Ectodermal cell (in vitro differentiated cells): Measurements from ENCODE around the gene GNPAT.
"Not testable (repeated sequence)": the region's sequence is repeated elsewhere in the genome, so short reads cannot be mapped to it uniquely, and the experiment has no call there.

Source experiments
- H3K27ac ChIP-seq: 2 replicates; pipeline ENCODE4 v1.7.0; 2013; ENCODE audit warnings: mild to moderate bottlenecking, low read depth, low read length; ENCODE audit not compliant: insufficient read depth, poor library complexity, severe bottlenecking
- H3K27me3 ChIP-seq: 2 replicates; pipeline ENCODE4 v1.7.0; 2013; ENCODE audit warnings: mild to moderate bottlenecking, low read length; ENCODE audit not compliant: insufficient read depth, control insufficient read depth, poor library complexity, severe bottlenecking
- H3K36me3 ChIP-seq: one replicate; pipeline ENCODE4 v1.7.0; 2013; ENCODE audit warnings: low read length; ENCODE audit not compliant: control insufficient read depth, insufficient read depth
- H3K4me1 ChIP-seq: one replicate; pipeline ENCODE4 v1.7.0; 2013; ENCODE audit warnings: low read length; ENCODE audit not compliant: control insufficient read depth, insufficient read depth
- H3K4me3 ChIP-seq: 2 replicates; pipeline ENCODE4 v1.7.0; 2013; ENCODE audit warnings: low read depth, low read length, control low read depth; ENCODE audit not compliant: insufficient read depth
- H3K9me3 ChIP-seq: 2 replicates; pipeline ENCODE4 v1.7.0; 2013; ENCODE audit warnings: mild to moderate bottlenecking, low read length, moderate library complexity; ENCODE audit not compliant: control insufficient read depth
- WGBS, 2 experiments: methylation state at CpG; one replicate each; pipeline ENCODE4 v1.1.7; 2013; ENCODE audit warnings: missing lambda C conversion rate in 2 of 2; 5-methylcytosine and 5-hydroxymethylcytosine counted together

The GNPAT gene

DNA sequence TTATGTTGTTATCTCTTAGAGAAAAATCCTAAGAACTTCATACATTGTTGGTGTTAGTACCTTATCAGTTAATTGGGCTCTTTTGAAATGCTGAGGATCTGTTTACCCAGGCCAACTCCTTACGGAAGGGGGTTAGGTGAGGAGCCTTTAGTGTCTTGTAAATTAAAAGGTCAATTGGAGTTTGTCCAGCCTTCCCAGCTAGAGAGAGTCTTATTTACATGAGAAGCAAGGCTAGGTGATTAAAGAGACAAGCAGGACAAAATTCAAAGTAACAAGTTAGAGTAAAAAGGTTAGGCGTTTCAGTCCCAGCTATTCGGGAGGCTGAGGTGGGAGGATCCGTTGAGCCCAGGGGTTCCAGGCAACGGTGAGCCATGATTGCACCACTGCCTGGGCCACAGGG, 28.7 kb upstream of the GNPAT start:
- H3K9me3 ChIP-seq, H3K27ac ChIP-seq, H3K4me1 ChIP-seq, H3K4me3 ChIP-seq, H3K36me3 ChIP-seq: not testable (repeated sequence)
- WGBS, 2 experiments: 22 to 25% methylated on average over 5 of the region's 5 CpGs
- peaks cover 43% of the 10 kb centered on the region for H3K27me3 ChIP-seq

DNA sequence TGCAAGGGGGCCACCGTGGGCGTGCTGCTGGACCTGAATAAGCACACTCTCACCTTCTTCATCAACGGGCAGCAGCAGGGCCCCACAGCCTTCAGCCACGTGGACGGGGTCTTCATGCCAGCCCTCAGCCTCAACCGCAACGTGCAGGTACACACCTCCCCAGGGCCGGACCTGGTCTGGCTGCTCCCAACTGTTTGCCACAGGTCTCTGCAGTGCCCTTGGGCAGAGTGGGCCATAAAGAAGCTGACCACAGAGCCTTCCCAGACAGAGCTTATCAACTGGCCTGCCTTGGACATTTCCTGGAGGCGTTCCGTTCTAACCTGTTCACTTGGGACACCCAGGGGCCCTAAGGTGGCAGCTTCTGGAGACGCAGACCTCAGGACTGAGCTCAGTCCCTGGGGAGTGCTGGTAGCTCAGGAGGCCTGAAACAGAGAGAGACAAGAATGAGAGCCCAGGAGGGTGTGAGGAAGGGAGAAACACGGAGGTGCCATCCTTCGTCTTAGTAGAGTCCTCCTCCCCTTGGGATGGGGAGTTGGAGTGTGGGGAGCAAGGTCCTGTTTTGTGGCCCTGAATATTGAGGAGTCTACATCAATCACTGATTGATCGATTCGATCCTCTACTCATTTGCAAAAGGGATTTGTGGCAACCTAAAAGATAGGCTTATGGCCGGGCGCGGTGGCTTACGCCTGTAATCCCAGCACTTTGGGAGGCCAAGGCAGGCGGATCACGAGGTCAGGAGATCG, 27.0 kb upstream of the GNPAT start:
- Histone ChIP-seq H3K27ac (no peak overlapping the region), H3K27me3 (peaks cover 43% of the 10 kb centered on the region), H3K4me1 (no peaks in the 10 kb centered on the region), H3K9me3 (no peaks in the 10 kb centered on the region), H3K4me3 (no peak overlapping the region), H3K36me3 (no peaks in the 10 kb centered on the region)
- WGBS, 2 experiments: 93% methylated on average over 19 to 22 of the region's 22 CpGs

DNA sequence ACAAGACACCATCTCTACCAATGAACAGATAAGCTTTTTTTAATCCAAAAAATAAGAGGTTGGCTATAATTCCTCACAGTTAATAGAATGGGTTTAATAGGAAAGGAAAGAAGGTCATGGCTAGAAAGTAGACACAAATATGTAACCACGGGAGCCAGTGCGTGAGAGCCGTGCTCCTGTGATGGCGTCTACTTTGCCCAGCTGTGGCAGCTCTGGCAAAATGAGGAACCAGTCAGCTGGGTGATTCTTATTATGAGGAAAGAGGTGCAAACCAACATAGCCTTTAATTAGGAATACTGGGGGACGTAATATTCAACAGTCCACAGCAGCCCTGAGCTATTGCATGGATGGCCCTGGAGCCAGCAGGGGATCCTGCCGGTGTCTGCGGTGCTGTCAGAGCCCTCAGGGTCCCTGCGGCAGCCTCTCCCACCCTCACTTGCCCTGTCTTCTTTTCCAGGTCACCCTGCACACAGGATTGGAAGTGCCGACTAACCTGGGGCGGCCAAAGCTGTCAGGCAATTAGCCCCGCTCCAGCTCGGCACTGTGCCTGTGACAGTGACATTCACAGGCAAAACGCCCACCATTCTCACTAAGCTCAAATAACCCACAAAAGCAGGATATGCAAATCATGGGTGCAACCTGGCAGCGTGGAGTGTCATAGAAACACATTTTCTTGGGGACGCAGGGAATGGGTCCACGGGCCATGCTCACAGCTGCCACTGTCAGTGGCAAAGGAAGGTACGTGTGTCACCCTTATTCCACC, 25.9 kb upstream of the GNPAT start:
- 76 to 81% methylated on average over 17 of the region's 17 CpGs for WGBS, 2 experiments
- no peaks in the 10 kb centered on the region for H3K9me3 ChIP-seq

DNA sequence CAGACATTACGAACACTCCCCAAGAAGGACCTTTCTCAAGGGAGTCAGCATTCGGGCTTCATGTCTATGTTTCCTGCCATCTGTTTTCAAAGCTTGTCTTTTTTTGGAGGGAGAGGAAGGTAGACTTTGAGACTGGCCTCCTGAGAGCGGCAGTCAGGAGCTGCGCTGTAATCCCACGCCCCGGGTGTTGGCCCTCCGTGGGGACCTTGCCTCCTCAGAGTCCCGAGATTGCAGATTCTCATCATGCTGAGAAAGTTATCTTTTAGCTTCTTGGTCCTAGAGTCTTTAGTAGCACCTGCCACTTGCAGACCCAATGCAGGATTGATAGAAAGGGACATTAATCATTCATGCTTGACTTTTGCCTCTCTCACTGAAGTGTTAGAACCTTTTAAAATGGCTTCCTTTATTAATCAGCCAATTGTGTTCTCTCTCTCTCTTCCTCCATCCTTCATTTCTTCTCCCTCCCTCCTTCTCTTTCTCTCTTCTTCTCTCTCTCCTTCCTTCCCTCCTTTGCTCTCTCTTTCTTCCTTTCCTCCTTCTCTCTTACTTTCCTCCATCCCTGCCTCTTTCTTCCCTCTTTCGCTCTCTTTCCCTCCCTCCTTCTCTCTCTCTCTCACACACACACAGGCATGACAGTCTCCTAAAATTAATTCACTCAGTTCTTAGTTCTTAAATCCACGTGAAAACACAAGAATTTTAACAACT, 25.2 kb upstream of the GNPAT start:
- Histone ChIP-seq H3K27me3 (peaks cover 43% of the 10 kb centered on the region), H3K27ac (no peak overlapping the region), H3K4me1 (no peaks in the 10 kb centered on the region), H3K36me3 (no peaks in the 10 kb centered on the region), H3K9me3 (no peaks in the 10 kb centered on the region), H3K4me3 (no peak overlapping the region)
- 79 to 81% methylated on average over 10 of the region's 10 CpGs for WGBS, 2 experiments

More for the DNA sequence above, 25.9 kb upstream of the GNPAT start:
- H3K27me3 ChIP-seq: peaks cover 43% of the 10 kb centered on the region
- H3K36me3 ChIP-seq: no peaks in the 10 kb centered on the region
- H3K27ac ChIP-seq: no peak overlapping the region
- H3K4me1 ChIP-seq: no peaks in the 10 kb centered on the region
- no peak overlapping the region for H3K4me3 ChIP-seq

DNA sequence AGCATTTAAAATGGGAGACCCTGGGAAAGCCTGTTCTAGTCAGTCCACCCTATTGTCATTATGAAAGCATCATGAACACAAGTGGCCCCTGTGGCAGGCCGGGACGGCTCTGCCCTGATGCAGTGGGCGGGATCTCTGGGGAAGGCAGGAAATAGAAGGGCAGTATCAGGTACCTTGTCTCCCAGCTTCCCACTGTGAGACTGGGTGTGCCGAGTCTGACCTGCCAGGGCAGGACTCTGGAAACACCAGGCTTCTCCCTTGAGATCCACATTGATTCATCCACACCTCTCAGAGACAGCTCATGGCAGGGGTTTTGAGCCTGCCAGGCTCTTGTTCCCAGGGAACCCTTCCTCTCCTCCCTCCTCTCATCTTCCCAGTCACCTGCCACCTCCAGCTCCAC, 24.5 kb upstream of the GNPAT start:
- peaks cover 40% of the 10 kb centered on the region for H3K27me3 ChIP-seq
- no peaks in the 10 kb centered on the region for H3K9me3 ChIP-seq
- H3K4me3 ChIP-seq: no peak overlapping the region
- no peaks in the 10 kb centered on the region for H3K4me1 ChIP-seq
- H3K27ac ChIP-seq: no peak overlapping the region
- 40 to 53% methylated on average over 4 of the region's 4 CpGs for WGBS, 2 experiments
- H3K36me3 ChIP-seq: no peaks in the 10 kb centered on the region

DNA sequence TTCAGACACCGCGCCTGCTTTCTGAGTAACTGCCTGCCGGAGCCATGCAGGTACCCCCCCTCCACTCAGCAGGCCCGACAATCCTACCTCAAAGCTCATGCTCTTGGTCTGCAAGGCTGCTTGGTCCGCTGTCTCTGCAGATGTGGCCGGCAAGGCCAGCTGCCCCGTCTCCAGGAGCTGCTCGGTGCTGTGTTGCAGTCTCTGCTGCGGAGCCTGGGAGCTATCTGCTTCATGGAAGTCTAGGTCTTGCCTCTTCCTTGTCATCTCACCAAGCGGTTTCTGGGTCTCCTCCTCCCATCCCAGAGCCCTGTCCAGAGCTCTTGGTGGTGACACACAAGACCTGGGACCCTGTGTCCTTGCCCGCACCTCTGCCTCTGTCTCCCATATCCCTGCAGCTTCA, 24.0 kb upstream of the GNPAT start:
- Histone ChIP-seq H3K4me1 (no peaks in the 10 kb centered on the region), H3K4me3 (no peak overlapping the region), H3K9me3 (no peaks in the 10 kb centered on the region), H3K27ac (no peak overlapping the region), H3K27me3 (peaks cover 35% of the 10 kb centered on the region), H3K36me3 (no peaks in the 10 kb centered on the region)
- whole genome bisulfite sequencing, 2 experiments: 89 to 92% methylated on average over 11 of the region's 11 CpGs

DNA sequence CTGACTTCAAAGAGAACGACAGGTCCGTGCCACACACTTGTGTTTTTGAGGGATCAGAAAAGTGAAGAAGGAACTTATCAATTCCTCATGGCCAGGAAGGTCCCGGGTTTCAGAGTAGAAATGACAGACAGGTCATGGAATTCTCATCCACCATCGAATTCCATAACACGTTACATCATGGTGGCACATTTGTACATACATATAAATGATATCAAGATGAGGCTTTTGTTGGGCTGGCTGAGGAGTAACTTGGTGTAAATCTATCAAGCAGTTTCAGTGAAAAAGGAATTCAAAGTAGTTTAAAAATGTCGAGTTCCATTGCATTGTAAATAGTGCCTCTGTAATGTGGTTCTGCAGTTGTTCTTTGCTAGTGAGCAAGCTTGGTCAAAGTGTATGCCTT, 22.9 kb upstream of the GNPAT start:
- WGBS, 2 experiments: 91 to 92% methylated on average over 6 of the region's 6 CpGs

DNA sequence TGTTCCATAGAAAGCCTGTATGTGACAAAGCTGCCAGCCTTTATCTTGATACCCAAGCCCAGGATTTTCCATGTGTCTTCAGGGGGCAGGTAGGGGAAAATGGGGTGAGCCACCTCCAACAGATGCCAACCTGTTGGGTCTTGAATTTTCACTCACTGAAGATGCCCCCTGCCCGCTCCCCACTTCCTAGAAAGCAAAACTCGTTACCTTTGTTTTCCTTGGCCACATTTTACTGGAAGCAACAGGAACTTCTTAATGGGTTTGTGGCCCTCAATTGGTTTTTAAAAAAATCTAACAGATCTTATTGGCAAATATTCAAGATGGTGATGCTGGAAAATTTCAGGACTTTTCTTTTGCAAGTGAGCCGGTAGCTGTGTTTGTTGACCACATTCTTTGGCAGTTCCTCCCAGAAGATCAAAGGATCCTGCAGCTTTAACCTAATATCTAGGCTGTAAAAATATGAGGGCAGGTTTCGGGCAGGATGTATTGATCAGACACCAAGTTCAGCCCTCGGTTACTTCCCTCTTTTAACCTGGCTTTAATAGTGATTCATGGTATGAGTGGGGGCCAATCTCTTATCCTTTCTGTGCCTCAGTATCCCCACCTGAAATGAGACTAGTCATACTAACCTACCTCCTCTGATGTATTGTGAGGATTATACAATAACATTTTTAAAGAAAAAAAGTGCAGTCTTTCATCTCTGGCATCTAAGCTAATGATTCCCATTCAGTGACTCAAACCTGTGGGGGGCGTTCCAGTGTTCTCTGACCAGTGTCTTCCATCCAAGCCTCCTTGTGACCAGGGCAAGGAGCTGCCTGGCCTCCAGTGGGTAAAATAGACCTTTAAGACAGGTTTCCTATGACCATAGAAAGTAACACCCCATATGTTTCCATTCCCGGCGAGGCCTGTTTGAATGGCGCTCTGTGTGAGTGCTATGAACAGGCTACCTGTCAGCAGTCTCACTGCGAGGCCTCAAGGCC, 21.3 kb upstream of the GNPAT start:
- Histone ChIP-seq H3K36me3 (no peaks in the 10 kb centered on the region), H3K9me3 (no peaks in the 10 kb centered on the region), H3K4me1 (no peaks in the 10 kb centered on the region), H3K27ac (no peak overlapping the region), H3K4me3 (no peak overlapping the region), H3K27me3 (peaks cover 13% of the 10 kb centered on the region)
- WGBS, 2 experiments: 92 to 95% methylated on average over 9 of the region's 10 CpGs

More for the DNA sequence above, 22.9 kb upstream of the GNPAT start:
- H3K27ac ChIP-seq: no peak overlapping the region
- H3K4me1 ChIP-seq: no peaks in the 10 kb centered on the region
- H3K36me3 ChIP-seq: no peaks in the 10 kb centered on the region
- H3K27me3 ChIP-seq: peaks cover 25% of the 10 kb centered on the region
- H3K9me3 ChIP-seq: no peaks in the 10 kb centered on the region
- no peak overlapping the region for H3K4me3 ChIP-seq

DNA sequence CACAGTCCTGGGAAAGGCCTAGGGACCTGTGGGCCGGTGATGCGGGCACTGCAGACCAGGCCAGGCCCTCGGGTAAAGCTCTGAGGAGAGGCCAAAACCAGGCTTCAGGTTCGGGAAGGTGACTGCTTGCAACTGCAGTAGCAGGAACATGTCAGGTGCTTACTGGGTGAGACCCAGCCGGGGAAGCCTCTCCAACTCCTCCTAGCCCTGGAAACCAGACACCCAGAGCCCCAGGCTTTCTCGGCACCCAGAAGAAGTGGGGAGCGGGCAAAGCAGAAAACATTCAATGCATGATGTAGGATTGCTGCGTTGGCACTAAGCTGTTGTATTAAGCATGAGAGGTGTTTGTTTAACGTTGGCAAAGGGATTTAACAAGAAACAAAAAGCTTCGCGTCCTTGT, 20.2 kb upstream of the GNPAT start:
- WGBS, 2 experiments: 89 to 91% methylated on average over 11 of the region's 11 CpGs

More for the DNA sequence above, 20.2 kb upstream of the GNPAT start:
- no peaks in the 10 kb centered on the region for H3K9me3 ChIP-seq
- no peak overlapping the region for H3K4me3 ChIP-seq
- H3K36me3 ChIP-seq: peaks cover 3% of the 10 kb centered on the region
- peaks cover 10% of the 10 kb centered on the region for H3K27me3 ChIP-seq
- H3K4me1 ChIP-seq: no peaks in the 10 kb centered on the region
- no peak overlapping the region for H3K27ac ChIP-seq
